GM18909 (cell line): ENCODE measurements around the gene XPO4.

Source experiments
- ATAC-seq: cut with Tn5 transposase; IDR thresholded peaks from one replicate; pipeline ENCODE4 v1.9.1; 2021; ENCODE audit warnings: mild to moderate bottlenecking; ENCODE audit not compliant: unreplicated experiment, poor library complexity

XPO4 gene

DNA sequence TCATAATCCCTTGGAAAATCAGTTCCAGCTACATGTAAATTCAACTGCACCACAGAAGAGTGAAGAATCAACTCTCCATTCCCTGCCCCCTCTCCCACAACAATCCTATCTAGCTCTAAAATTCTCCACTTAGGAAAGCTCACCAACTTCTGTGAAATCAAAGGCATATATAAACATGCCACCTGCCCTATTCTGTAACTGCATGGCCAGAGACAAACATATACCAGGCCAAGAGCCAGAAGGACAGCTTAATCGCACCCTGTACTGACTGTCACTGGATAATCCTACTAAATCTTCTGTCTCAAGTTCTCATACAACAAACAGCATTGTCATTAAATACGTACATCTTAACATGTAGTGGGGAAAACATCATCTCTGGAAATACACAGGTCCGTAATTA lies 70.6 kb downstream of the XPO4 start:
- no peak for ATAC-seq

DNA sequence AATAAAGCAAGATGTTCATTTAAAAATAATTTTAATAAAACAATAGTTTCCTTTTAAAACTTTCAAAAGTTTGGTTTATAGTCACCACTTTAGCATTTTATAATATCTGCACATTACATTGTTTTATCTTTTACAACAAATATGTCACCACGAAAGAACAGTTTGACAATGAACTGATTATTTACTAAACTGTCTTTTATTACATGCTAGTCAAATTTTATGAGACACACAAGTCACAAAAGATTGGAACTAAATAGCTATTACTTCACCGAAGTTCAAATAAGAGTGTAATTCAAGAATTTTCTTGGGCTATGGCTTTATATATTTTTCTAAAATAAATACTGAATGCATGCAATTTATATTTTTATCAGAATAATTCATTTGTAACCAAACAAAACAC lies 71.3 kb downstream of the XPO4 start:
- ATAC-seq, result no peak

DNA sequence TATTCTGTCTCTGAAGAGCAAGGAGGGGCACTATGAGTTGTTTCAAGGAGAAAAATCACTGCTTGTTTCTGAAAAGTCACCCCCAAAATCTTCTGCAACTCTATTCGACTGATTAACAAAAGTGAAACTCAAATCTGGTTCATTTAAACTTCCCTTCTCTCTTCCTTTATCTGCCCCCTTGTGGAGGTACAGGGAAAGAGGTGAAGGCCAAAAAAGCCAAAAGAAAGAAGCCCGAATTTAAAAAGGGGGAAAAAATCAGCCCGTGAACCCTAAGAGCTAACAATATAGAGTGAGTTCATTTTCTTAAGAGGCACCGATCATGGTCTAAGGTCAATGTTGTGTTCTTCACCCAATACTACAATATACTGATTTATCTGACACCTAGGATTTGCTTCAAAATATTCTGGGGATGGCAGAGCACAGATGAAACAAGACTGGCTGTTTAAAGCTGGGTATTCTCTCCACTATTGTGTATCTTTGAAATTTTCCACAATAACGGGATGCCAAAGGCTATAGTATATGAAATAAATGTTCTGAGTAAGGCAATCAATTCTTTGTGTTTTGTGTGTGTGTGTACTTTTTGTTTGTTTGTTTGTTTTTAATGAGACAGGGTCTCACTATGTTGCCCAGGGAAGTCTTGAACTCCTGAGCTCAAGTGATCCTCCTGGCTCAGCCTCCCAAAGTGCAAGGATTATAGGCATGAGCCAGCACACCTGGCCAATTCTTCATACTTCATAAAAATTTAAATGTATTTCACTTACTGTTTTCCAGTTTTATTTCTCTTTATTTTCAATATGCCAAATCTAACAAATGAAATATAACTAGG lies 73.8 kb downstream of the XPO4 start:
- ATAC-seq, result no peak

DNA sequence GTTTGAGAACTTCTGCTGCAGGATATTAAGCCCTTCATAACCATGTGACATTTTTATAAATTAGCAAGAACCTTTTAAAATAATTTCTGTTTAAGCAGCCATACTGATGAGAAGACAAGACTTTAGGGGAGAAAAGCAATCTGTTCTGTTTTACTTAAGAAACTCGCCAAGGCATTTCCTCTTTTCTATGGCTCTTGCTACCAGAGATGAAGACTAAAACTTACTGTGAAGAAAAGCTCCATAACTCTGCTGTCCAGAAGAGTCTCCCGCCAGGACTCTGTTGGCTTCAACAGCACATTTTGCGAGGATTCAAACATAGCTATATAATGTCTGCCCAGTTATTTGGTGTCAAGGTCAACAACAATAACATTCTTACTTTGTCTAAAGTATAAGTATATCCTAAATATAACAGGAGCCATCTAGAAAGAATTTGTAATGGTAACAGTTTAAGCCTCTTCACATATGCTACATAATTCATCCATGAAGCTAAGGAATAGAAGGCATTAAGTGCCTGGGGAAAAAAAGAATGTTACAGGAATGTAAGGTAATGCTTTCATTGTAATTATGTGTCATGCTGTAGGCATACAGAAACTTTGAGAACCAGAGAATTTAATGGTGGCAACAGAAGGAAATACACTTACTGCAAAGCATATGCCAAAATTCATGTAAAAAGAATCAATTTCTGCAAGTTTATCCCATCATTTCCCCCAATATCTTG lies 75.5 kb downstream of the XPO4 start:
- ATAC-seq, result no peak

DNA sequence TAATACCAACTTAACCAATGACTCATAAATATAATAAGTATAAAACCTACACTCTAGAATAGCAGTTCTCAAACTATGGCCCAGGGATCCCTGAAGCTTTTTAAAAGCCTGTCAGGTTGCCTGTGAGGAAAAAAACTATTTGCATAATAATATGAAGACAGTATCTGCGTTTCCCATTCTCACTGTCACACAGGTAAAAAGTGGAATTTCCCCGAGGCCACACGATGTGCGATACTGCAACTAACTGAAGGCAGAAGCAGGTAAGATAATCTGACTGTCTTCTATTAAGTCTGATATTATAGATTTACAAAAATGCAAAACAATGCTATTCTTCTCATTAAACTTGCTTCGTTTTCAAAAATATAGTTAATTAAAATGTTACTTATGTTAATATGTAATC lies 76.2 kb downstream of the XPO4 start:
- no peak for ATAC-seq

DNA sequence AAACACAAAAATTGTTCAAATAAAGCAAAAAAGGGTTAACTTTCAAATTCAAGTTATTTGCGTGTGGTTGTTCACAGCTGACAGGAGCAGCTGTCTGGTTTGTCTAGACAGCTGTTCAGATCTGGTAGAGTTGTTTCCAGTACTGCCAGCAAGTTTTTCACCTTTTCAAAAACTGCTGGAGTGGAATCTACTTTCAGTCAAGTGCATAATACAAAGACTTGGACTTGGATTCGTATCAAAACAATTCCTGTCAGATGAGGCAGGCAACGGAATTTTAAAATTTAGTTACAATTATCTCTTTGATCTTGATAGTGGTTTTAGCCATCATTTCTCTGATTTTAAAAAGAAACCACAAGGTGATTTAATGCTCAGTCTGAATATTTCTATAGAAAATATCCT lies 77.1 kb downstream of the XPO4 start:
- no peak for ATAC-seq

DNA sequence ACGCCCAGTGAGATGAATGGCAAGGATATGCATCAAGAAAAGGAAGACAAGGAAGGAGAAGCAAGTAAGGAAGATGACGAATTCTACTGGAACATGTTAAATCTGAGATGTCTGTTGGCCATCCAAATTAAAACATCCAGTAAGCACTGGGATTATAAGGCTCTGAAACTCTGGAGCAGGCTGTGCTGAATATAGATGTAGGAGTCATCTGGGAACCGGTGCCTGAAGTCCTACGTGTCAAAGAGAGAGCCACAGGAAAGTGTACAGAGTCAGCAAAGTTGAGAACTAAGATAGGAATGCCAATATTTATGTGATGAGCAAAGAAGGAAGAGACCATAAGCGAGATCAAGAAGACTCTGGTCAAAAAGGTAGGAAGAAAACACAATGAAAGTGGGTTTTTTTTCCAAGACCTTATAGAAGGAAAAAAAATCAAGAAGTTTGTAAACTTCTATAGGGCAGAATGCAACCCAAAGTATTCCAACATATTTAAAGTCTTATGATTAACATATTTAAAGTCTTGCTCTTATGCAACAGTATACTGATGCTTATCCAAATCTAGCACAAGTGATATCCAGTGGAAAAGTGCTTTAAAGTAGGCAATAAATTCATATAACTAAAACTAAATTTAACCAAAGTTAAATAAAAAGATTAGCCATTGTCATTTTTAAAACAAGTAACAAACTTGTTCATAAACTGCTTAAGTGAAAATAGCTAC lies 77.6 kb downstream of the XPO4 start:
- no peak for ATAC-seq

DNA sequence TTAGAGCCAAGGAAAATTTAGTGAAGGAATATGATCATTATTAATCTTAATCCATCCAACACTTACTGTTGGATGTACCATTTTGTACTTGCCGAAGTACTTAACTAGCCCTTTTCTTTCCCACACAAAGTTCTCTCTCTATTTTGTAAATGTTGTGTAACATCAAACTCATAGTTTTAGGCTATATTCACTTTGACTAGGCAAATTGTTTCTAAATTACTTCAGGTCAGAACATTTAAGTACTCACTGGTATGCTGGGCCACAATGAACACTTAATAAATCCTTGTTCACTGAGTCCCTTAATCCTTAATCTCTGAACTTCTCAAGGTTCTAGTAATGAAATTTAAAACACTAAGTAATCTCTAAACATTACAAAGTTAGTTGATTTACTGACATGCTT lies 79.5 kb downstream of the XPO4 start:
- no peak for ATAC-seq

DNA sequence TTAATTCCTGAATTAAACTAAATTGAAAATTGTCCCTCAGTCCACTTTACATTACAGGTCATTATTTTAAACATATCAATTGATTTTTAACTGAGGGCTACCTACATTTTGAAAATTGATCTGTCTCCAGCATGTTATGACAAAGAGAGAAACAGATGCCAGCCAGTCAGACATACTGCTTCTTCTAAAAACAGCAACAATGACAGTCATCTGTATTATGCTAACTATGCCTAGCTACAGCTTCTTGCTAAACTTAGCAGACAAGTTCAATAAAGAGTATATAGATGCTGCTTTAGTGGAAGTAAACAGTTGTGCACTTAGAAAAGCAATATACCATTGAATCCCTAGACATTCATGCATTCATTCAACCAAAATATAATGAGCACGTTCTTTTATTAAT lies 80.1 kb downstream of the XPO4 start:
- ATAC-seq, result no peak

DNA sequence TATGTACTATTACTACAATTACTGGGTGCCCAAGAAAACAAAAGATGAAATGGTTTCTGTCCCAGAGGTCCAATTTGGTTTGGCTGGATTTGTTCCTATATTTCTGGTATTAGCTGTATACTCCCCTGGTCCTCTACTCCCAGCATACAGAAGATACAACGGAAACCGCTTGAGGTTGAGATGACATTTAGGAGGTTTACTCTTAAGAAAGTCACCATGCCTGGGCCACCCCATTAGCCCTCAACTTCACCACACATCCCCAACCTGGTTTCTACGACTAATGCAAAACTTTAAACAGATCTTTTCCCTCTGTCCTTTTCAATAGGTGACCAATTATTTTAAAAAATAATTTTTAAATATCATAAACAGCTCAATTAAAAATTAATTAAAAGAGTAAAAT lies 82.8 kb downstream of the XPO4 start:
- ATAC-seq, result no peak

DNA sequence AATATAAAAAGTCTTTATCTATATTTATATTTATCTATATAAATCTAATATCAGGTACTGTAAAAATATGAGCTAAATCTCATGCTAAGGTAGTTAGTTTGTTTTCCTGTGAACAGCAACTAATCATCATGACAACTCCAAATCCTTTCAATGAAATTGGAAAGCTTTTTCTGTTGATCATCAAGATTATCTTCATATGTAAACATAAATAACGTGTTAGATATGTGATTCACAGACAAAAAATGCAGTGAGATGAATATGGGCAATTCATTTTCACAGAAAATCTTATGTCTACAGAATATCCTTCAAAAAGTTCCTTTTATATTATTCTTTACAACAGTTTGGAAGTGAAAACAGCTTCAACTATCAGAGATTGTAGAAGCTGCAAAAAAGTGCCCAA lies 87.1 kb downstream of the XPO4 start:
- ATAC-seq, result no peak

DNA sequence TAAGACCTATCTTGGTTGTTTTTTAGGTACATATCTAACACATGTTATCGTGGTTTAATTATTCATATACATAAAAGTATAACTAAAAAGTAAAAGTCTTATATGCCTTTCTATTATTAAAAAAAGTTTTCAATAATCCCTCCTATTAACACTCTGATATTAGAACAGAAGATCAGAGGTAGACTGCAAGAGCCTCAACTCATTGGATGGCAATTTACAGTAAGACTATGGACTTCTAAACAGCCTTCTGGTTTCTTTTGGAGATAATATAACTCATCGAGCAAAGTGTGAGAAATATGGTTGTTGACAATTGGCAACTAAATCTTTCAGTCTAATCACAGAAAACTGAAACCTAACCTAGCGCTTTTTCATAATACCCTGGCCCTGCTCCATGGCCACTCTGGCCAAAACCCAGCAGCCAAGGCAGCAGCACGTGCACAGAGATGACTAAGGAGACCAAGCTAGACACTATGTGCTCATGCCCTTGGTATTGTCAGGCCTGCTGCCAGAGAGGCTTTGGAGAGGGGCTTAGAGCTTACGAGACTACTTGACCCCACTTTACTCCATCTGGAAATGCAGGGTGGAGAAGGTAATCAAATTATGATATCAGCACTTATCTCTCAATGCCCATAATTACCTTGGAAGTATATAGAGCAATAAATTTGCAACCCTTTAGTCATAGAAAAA lies 88.2 kb downstream of the XPO4 start:
- ATAC-seq, result no peak

DNA sequence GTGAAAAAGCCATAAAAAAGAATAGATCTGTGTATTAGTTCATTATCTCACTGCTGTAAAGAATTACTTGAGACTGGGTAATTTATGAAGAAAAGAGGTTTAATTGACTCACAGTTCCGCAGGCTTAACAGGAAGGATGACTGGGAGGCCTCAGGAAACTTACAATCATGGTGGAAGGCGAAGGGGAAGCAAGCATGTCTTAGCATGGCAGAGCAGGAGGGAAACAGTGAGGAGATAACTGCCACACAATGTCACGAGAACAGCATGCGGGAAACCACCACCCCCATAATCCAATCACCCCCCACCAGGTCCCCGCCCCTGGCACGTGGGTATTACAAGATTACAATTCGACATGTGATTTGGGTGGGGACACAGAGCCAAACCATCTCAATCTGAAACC lies 89.7 kb downstream of the XPO4 start:
- ATAC-seq, result no peak

DNA sequence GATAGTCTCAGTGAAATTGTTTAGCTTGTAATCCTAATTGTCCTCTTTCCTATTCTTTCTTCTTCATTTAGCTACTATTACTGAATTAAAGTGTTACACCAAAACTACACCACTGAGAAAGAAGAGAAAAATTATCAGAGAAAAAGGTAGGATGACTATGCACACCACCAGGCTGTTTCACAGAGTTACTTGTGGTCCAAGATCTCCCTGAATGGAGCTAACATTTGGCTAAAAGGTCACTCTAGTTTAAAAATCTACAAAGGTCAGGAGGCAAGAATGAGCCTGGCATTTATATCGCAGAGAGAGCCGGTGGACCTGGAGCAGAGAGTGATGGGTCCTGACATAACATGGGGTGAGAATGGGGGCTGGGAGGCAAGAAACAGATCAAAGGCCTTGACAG lies 91.7 kb downstream of the XPO4 start:
- no peak for ATAC-seq

DNA sequence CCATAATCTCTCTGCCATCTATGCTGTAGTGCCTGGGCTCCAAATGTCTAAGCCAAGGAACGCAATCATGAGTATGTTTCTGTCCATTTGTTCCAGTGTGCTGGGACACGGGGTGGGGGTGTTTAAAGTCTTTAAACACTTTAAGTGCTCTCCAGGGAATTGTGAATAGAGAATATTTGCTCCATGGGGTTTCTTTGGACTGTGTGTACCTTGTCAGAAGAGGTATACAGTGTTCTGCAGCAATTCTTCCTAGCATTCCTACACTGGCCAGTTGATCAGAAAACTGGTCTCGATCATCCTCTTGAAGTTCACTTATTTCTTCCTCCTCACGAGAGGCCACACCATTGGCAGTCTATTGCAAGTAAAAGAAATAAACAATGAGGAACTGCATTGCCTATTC lies 93.7 kb downstream of the XPO4 start:
- no peak for ATAC-seq

DNA sequence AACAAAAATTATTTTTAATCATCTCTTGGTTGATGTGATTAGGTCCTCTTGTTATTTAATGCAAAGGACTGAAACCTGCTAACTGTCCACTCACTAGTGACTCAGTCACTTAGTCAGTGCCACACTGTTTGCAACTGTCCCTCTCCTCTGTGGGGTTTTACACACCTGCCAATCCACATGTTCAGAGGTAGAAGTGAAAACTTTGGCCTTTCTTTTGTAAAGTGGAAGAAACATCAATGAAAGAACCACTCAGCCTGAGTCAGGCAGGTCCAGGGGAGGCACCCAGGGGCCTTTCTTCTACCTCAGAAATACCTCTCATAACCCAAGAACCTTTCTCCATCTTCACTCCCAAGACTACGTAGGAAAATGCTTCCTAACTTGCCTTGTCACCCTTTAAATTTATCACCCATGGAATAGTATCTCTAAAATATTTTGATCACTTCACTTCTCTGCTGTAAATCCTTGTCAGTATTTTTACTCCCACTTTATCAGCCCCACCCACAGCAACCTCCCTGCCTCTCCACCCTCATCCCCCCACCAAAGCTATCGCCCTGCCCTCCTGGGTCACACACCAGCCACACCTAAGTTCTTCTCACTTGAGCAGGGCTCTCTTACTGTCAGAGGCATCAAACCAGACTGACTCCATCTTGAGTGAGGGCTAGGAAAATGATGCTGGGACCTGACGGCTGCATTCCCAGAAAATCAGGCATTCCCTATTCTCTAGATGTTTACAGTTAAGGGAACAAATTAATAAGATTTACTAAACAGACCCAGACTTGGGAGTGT lies 99.2 kb downstream of the XPO4 start:
- ATAC-seq, result no peak

DNA sequence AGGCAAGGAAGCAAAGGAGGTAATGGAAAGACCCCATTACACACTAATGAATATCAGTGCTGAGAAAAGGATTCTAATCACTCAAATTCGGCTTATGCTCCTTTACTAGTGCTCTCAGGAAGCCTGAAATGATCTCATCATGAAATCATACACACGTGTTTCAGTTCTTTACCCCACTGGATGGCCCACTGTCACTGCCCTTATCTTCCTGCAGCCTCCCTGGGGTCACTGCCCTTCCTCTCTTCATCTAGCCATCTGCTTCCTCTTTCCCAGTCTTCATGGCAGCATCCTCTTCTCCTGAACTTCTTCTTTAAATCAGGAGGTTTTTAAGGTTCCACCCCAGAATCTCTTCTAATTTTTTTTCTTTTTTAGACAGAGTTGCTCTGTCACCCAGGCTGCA lies 100.8 kb downstream of the XPO4 start:
- ATAC-seq, result no peak

DNA sequence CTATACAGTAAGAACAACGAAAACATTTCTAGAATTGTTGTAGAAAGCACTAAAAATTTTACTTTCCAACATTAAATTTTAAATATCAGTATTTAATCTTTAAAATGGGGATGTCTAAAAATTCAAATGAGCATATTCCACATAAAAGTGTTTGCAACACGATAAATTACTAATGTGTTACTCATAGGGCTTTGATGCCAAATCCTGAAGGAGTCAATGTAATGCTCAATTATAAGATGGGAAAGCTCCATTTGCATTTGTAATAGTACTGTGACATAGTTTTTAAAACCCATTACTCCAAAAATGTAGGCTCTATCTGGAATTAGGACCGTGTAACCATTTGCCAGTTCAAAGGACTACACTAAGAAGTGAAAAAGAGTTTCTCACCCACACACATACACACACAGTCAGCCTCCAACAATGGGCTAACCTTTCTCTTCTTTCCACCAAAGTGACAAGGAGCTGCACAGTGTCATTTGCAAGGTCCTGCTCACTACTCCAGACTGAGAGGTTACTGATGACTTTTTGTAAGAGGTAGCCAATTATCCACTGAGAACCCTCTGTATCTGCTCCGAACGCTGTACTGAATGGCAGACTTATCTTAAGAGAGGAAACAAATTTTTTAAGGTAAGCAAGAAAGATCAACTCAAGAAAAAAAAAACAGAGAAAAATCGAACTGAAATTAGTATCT lies 102.7 kb downstream of the XPO4 start:
- no peak for ATAC-seq

DNA sequence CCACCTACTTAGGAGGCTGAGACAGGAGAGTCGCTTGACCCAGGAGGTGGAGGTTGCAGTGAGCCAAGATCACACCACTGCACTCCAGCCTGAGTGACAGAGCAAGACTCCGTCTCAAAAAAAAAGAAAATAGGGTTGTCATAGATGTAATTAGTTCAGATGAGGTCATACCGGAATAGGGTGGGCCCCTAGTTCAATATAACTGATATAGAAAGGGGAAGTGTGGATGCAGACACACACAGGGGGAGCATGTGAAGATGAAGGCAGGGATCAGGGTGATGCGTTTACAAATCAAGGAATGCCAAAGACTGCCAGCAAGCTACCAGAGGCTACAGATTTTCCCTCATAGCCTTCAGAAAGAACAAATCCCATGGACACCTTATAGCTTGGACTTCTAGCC lies 104.5 kb downstream of the XPO4 start:
- no peak for ATAC-seq
